HG03342 (cell line): Measurements from ENCODE around the gene BCL2L1.

ENCODE experiments used
- ATAC-seq: cut with Tn5 transposase; IDR thresholded peaks from one replicate; pipeline ENCODE4 v1.9.1; 2021; ENCODE audit warnings: mild to moderate bottlenecking, moderate library complexity; ENCODE audit not compliant: unreplicated experiment

The BCL2L1 gene

DNA sequence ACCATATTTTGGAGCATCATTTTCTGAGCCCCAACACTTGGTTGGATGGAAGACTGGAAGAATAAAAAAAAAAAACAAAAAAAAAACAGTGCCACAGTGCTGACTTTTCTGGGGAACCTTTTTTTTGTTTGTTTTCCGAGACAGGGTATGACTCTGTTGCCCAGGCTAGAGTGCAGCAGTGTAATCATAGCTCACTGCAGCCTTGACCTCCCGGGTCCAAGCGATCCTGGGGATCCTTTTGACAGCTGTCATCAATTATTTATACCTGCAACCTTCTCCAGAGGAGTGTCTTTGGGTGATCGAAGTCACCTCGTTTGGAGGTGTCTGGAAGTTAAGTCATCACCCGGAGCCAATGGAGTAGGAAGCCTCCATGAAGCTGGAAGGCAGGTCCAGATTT, 8.7 kb upstream of the BCL2L1 start:
- ATAC-seq: no peak

DNA sequence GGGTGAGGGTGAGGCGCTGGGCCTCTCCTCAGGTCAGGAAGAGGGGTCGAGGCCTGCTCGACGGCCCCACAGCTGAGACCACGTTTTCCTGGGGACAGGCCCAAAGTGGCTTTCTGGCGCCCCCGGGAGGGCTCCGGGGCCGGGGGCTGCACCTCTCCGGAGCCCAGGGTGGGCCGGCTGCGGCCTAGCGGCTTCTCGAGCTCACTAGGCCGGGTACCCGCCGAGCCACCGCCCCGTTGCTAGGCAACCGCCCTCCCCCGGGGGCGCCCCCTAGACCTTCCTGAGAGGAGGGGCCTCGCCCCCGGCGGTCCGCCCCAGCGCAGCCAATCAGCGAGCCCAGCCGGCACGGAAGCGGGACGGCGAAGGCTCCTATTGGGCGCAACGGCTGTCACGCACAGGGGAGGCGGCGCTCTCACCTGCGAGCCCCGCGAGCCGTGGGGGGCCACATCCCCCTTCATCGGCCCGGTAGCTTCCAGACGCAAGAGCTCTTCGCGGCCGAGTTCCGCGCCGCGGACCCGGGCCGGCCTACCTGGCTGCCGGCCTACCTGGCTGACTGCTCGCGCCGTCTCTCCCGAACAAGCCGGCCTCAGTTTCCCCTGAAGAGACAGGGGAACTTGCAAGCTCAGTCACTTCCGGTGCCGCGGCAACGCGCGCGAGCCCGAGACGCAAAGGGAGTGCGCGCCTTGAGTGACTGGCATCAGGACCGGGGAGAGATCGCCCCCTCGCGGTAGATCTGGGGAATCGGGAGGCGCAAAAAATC, 831 bp upstream of the BCL2L1 start:
- peak; percentile 87 for ATAC-seq

DNA sequence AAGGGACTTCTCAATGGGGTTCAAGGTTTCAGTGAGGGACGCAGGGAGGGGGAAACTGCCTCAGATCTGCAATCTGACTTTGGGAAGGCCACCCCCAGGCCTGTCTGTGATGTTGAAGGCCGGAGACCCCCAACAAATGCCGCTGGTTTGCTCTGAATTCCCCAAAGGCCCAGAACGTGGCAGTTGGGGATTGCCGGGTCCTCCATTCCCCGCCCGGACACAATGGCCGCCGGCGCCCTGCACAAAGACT, 326 bp upstream of the BCL2L1 start:
- ATAC-seq: no peak

DNA sequence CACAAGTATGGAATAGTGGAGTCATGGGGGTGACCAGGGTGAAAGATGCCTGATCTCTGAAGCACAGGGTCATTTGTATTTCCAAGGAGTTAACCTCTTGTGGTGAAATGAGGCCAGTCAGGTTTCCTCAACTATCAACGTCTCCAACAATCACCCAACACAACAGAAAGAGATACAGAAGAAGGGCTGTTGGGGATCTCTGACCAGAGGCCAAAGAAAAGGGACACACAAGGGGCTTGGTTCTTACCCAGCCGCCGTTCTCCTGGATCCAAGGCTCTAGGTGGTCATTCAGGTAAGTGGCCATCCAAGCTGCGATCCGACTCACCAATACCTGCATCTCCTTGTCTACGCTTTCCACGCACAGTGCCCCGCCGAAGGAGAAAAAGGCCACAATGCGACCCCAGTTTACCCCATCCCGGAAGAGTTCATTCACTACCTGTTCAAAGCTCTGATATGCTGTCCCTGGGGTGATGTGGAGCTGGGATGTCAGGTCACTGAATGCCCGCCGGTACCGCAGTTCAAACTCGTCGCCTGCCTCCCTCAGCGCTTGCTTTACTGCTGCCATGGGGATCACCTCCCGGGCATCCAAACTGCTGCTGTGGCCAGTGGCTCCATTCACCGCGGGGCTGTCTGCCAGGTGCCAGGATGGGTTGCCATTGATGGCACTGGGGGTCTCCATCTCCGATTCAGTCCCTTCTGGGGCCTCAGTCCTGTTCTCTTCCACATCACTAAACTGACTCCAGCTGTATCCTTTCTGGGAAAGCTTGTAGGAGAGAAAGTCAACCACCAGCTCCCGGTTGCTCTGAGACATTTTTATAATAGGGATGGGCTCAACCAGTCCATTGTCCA, 1.0 kb downstream of the BCL2L1 start:
- no peak for ATAC-seq

DNA sequence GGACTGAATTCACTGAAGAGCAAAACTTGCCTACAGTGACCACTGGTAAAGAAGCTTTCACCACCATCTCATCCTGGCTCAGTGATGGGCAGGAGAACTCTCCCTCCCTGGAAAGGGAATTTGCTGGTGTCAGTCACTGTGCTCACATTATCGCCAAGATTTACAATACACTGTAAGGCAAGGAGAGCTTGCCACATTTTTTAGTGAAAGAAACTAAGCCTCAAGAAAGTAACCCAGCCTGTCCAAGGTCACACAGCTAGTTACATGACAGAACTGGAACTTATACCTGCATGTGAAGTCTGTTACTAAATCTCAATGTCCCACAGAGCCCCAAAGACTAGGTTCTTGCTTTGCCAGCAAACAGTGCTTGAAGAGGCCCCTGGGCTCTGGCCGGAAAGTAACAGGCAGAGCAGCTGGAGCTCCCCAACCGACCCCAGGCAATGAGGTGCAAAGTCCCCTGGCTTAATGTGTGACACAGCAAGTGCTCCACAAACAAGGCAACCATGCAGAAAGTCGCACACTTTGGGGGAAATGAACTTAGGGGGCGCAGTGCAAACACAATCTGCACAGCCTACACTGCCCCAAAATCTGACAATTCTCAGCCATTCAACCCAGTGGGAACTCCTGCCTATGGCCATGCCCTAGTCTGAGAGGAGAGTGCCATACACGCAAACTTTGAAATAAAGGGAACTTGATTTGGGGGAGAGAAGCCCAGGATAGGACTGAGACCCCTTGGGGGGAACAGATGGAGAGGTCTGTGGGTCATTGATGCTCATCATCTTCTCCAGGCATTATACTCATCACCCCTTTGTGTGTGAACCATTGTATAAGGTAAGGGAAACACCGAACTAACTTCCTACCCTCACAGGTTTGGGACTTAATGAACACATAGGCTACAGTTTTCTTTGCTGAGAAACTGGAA, 1.9 kb downstream of the BCL2L1 start:
- no peak for ATAC-seq

DNA sequence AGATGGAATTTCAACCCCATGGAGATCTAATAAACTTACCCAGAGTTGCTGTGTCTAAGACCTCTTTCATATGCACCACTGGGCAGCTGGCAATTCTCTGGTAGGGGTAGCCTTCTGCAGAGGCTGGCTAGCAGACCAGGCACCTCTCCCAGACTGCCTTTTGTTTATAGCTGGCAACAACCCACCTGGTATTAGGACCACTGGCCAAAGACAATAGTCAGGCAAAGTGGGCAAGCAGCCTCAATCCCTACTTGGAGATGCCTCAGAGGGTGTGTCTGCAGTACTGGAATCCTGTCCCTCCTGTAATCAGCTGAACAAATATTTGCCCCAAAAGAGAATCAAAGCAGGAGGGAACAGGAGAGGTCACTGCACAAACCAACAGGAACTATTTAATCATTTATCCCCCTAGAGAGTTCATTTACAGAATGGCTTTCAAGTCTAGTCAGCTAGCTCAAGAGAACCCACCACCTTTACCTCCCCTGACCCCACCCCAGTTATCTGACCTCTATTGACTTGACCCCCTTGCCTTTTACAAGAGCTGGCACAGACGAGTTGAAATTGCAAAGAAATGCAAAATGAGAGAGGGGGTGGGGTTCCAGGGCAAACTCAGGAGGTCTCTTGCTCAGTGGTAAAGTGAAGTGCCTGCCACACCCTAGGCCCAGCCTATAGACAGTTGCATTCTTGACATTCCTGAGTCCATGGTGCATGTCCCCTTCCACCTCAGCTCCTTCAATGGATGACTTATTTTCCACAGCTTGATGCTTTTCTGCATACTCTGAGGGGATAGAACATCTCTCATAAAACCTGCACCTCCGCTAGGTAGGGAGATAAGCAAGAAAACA, 2.8 kb downstream of the BCL2L1 start:
- ATAC-seq: no peak

DNA sequence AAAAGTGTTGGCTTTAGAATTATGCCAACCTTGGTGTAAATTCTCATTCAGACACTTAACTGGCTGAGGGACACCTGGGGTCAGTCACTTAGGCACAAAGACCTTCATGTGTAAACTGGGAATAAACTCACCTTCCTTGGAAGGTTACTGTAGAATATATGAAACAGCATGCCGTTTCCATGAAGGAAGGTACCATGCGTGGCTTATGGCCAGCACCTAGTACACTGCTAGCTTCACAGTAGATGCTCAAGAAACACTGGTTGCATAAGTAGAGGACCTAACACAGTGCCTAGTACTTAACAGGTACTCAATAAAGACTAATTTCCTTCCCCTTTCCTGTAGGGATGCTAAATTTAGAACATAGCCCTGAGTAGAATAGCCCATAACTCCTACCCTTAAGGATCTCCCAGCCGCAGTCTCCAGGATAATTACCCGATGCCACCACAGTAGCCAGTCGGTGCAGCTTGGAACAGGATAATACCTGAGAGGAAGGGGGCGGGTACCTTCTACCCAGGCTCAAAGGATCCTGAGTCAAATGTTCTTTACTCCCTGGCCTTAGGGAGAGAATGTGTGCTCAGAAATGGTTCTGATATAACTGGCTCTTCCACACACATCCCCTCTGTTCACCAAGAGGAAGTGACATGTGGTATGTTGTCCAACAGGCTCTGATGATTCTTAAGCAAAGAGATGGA, 3.6 kb downstream of the BCL2L1 start:
- no peak for ATAC-seq

DNA sequence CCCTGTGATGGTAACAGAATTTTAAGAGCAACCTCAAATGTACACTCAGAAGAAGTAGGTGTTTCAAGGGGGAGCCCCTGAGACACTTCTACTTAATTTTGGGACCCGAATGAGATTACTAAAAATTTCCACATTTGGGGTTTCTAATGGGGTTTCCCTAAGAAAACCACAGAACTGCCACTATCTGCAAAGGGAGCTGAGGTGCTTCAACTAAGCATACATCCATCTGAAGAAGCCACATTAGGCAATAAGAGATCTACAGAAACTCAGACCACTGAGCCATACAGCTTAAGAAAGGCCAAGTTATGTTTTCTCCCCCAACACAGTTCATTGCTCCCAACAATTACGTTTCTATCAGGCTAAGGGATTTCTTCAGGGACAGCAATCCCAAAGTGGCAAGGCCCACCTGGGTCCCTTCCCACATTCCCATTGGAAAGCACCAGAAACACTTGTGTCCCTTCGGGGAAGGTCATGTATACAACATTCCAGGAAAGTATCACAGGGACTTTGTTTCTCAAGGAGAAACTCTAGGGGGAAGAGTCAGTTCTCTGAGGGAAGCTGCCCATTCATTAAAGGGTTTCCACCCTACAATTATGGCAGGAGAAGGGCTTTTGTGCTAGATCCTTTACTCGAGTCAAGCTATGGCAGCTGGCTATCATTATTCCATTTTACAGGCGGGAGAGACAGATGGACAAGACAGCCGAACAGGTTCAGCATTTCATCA, 5.0 kb downstream of the BCL2L1 start:
- peak; percentile 38 for ATAC-seq

DNA sequence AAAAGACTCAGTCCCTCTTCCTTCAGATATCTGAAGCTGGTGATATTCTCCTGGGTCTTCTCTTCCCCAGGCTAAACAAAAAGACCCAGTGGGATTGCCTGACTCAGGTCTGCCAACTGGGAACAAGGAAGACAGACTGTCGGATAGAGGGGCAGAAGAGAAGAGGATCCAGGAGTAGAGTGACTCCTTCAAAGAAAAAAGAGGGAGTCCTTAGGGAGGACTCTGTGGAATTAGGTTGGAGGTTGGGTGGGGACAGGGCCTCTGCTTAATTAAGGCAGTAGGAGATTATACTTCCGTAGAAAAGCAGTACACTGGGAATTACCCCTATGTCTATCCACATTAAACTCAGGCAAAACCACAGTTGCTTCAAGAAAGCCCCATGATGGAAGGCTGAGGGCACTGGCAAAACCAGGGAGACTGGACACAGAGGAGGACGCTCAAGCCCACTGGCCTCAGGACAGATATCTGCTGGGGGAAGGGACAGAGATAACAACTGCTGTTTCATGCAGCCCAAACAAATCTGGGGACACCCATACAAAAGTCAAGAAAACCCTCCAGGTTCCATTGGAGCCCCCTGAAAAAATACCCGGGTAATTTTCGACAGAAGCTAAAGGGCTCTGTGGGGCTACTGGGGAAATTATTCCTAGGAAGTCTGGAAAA, 5.7 kb downstream of the BCL2L1 start:
- no peak for ATAC-seq

DNA sequence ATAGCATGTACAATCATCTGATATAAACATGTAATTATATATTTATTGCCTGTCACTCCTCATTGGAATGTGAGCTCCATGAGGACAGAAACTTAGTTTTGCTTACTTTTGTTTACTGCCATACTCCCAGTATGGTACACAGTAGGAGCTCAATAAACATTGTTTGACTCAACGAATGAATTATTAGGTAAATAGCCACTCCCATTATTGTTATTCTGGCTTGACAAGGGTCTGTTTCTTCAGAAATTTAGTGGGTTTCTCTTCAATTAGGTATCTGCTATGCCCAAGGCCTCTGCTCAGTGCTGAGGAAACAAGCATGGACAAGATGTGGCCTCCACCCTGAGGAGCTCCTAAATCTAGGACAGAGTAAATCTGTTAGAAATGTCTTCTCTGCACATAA, 6.3 kb downstream of the BCL2L1 start:
- ATAC-seq: no peak

DNA sequence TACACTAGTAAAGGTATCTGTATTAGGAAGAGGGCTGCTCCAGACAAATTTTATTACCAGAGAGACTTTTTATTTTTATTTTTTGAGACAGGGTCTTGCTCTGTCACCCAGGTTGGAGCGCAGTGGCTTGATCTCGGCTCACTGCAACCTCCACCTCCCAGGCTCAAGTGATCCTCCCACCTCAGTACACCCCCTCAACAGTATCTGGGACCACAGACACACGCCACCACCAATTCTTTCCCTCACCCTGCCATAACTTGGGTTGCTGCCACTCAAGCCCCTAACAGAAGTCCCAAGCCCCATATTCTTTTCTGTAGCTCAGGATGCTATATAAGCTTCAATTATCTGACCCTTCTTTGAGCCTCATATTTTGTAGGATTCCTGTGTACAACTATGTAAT, 6.9 kb downstream of the BCL2L1 start:
- no peak for ATAC-seq

DNA sequence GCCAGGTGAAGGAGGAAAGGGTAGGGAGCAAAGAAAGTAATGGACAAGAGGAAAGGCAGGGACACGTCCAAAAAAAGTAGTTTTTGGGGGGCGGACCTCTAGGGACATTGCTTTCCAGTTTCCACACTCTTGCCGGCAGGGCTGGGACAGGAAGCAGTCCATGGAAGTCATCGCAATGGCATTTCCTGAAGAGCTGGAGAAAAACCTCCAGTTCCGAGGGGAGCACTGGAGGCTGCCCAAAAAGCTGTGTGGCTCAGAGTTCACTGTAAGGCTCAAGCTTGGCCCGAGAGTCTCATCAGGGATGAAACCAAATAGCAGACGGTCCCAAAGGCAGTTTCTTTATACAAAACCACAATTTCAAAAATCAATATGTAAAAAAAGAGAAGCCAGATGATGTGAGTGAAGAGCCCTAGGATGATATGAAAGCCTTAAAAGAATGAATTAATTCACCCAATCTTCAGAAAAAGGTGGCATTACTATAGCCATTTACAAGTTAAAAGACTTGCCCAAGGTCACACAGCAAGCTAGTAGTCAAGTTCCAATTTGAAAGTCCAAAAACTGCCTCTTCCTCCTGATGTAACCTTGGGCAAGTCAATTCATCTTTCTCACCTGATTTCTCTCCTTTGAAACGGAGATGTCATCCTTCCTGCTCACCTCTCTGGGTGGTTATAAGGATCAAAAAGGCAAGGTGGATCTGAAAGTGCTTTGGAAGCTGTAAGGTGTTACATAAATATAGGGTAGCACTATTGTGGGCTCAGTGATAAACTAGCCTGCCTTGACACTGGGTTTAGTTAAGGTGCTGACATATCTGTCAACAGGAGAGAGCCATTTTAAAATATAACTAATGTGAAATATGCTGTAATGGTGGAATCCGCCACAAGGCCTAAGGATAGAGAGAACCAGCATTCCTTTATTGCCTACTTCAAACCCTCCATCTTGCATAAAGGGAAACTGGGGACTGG, 9.1 kb downstream of the BCL2L1 start:
- ATAC-seq: no peak

DNA sequence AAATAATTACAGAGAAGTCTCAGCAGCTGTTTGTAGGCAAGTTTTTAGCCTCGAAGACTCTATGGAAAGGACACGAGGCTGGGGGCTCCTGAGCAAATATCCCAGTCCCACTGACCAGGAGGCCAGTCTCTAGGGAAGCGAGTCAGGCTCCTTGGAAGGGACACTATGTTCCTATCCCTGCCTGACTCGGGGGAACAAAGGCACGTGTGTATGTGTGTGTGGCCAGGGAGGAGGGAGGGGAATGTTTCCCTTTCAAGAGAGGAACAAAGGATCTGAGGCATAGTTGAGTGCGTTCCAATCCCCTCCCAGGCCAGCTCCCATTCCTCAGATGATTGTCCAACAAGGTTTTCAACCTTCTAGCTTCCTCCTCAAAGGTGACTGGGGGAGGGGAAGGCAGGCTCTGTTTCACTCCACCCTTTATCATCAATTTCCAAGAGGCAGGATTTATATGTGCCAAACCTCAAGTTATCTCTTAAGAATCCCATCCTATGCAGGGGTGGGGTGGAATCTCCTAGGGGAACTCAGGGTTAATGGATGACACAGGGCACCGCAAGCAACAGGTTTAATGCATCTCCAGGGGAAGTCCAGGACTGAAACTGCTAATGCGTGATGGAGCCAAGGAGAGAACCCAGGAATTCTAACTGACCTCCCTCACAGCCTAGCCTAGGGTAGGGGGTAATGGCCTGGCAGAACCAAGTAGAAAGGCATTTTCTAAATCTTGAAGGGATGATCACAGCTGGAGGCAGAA, 9.9 kb downstream of the BCL2L1 start:
- ATAC-seq: no peak

DNA sequence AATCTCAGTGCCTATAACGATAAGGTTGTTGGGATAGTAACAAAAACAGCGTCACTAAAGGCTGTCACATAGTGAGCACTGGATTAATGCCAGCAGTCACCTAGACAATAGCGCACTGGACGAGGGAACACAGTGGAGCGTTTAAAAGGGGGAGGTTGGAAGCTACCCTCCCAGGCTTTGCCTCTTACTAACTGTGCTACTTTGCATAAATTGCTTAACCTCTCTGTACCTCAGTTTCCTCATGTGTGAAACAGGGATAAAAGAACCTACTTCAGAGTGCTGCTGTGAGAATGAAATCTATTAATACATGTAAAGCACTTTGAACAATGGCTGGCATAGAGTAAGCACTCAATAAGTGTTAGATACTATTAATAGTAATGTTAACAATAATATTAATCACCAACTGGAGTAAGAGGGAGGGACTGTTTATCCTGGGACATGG, 10.5 kb downstream of the BCL2L1 start:
- ATAC-seq: no peak

DNA sequence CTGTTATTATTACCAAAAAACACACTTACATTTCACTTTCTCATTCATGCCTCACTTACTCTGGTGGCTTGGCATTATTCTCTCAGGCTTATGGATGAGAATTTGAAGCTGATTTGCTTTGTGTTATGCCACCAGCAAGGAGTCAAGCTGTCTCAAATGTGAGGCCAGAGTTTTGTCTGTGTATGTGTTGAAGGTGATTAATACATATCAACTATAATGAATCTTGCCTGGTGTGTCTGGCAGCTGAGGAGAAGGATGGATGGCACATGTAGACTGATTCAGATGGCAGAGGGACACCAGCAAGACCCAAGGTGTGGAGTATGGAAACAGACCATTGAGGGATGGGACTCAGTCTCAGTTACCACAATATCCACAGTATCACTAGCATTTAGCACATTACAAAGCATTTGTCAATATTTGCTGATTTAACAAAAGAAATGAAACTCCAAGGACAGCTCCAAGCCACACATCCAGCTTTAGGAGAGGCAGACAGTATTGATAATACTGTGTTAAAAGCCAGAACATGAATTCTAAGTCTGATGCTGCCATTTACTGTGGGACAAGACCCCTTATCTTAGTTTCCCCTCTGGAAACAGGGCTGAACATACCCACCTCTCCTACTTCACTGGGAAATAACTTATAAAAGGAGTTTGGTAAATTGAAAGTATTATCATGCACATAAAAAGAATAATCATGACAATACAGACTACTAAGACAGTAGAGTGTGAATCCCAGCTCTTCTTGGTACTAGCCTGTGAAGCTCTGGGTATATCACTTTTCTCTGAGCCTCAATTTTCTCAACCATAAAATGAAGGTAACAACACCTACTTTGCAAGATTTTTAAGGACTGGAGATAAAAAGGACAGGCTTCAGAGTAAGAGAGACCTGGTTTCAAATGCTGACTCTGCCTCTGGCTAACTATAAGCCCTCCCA, 11.2 kb downstream of the BCL2L1 start:
- no peak for ATAC-seq
